GM12878 (cell line): ENCODE measurements around the gene NOD1. TPM values are rescaled to one million over a fixed set of nuclear protein-coding genes. Genes with fewer than 3 reads are reported as not detected.

Source experiments
- ATAC-seq: fragments of 200-7000 bp; cut with Tn5 transposase; 3 replicates; pipeline ENCODE4 v1.9.1; 2020; ENCODE audit warnings: mild to moderate bottlenecking, moderate library complexity
- BruUV-seq: library from RNA; stranded (reverse); fragments of 400-500 nt; replicated peaks from 2 replicates; lab custom pipeline; 2021; lab: Mats Ljungman, UMichigan
- CTCF ChIA-PET: fragments of 300-600 bp; sonication (Branson Sonifier 250); formaldehyde crosslinking; extraction: SDS; loops from one replicate; lab custom pipeline; 2021; ENCODE audit warnings: inconsistent platforms; lab: Yijun Ruan, JAX
- POLR2A ChIA-PET: fragments of 350-600 bp; formaldehyde crosslinking; extraction: SDS; loops from one replicate; lab custom pipeline; 2021; ENCODE audit warnings: inconsistent platforms; lab: Charles Lee
- RAD21 ChIA-PET: fragments of 300-600 bp; sonication (Branson Sonifier 250); formaldehyde crosslinking; loops from one replicate; lab custom pipeline; 2023; ENCODE audit warnings: antibody characterized with exemption; ENCODE audit not compliant: unreplicated experiment; lab: Charles Lee
- SMC1A ChIA-PET: fragments of 300-600 bp; sonication (Branson Sonifier 250); formaldehyde crosslinking; loops from one replicate; lab custom pipeline; 2023; ENCODE audit not compliant: unreplicated experiment, uncharacterized antibody; lab: Charles Lee
- DNase-seq: peaks from one replicate; pipeline ENCODE4 v3.0.0-alpha.2; 2011; ENCODE audit warnings: low read depth, low spot score
- FAIRE-seq: peaks from 3 replicates; lab custom pipeline; 2011; peaks lifted over from hg19 to GRCh38; lab: Jason Lieb, UNC
- H2AFZ ChIP-seq: 2 replicates; pipeline ENCODE4 v1.6.0; 2011; ENCODE audit warnings: low read depth, low read length, control low read depth; ENCODE audit not compliant: control insufficient read depth
- H3K27ac ChIP-seq: 2 replicates; pipeline ENCODE4 v1.5.1; 2011; ENCODE audit warnings: control low read depth; ENCODE audit not compliant: control insufficient read depth, insufficient read depth
- H3K27me3 ChIP-seq, 2 experiments: replicated peaks in 1 of 2; 2 replicates each; pipeline versions ENCODE4 v1.6.0 to v1.6.1; 2011; ENCODE audit warnings: low read length in 1 of 2; ENCODE audit not compliant: control insufficient read depth in 2 of 2, insufficient read depth in 2 of 2
- H3K36me3 ChIP-seq, 2 experiments: 2 replicates each; pipeline ENCODE4 v1.5.1; 2011; ENCODE audit warnings: low read length in 1 of 2; ENCODE audit not compliant: control insufficient read depth in 2 of 2, insufficient read depth in 2 of 2
- H3K4me1 ChIP-seq: 2 replicates; pipeline ENCODE4 v1.6.1; 2011; ENCODE audit warnings: mild to moderate bottlenecking, low read length, moderate library complexity, mixed read lengths; ENCODE audit not compliant: control insufficient read depth, insufficient read depth
- H3K4me2 ChIP-seq: 2 replicates; pipeline ENCODE4 v1.6.0; 2011; ENCODE audit warnings: control low read depth; ENCODE audit not compliant: control insufficient read depth, insufficient read depth
- H3K4me3 ChIP-seq: fragments of 200-600 bp; sonication (generic); 2 replicates; pipeline ENCODE4 v1.5.1; 2016
- H3K79me2 ChIP-seq: 2 replicates; pipeline ENCODE4 v1.6.0; 2011; ENCODE audit warnings: low read length; ENCODE audit not compliant: control insufficient read depth, insufficient read depth
- H3K9ac ChIP-seq: 2 replicates; pipeline ENCODE4 v1.8.0; 2011; ENCODE audit warnings: low read length, control low read depth, mixed read lengths; ENCODE audit not compliant: control insufficient read depth, insufficient read depth
- H3K9me3 ChIP-seq: replicated peaks from 3 replicates; pipeline ENCODE4 v1.5.1; 2011; ENCODE audit warnings: mild to moderate bottlenecking, low read length; ENCODE audit not compliant: control insufficient read depth, insufficient read depth
- H4K20me1 ChIP-seq: 2 replicates; pipeline ENCODE4 v1.6.0; 2011; ENCODE audit not compliant: control insufficient read depth, insufficient read depth
- CREM ChIP-seq: IDR thresholded peaks from 2 replicates; pipeline ENCODE4 v1.6.1; 2014; ENCODE audit warnings: antibody characterized with exemption, low read depth
- HCFC1 ChIP-seq: fragments of 150-350 bp; IDR thresholded peaks from 2 replicates; pipeline ENCODE4 v1.6.1; 2014; ENCODE audit warnings: low read length
- IRF3 ChIP-seq: fragments of 450-650 bp; IDR thresholded peaks from 2 replicates; pipeline ENCODE4 v1.6.1; 2014; ENCODE audit warnings: mild to moderate bottlenecking
- NR2F1 ChIP-seq: fragments of 450-650 bp; conservative IDR thresholded peaks from 2 replicates; pipeline ENCODE4 v1.6.1; 2017; ENCODE audit warnings: mild to moderate bottlenecking
- PAX8 ChIP-seq: fragments of 450-650 bp; IDR thresholded peaks from 2 replicates; pipeline ENCODE4 v1.6.1; 2017; ENCODE audit warnings: mild to moderate bottlenecking, moderate library complexity
- POLR2AphosphoS5 ChIP-seq: IDR thresholded peaks from 2 replicates; pipeline ENCODE4 v1.6.1; 2011; ENCODE audit warnings: mild to moderate bottlenecking, low read length, inconsistent platforms
- RBBP5 ChIP-seq: fragments of 200-600 bp; sonication (generic); conservative IDR thresholded peaks from 2 replicates; pipeline ENCODE4 v1.6.1; 2016
- RELB ChIP-seq: fragments of 450-650 bp; IDR thresholded peaks from 2 replicates; pipeline ENCODE4 v1.6.1; 2017; ENCODE audit warnings: low read depth, mild to moderate bottlenecking, moderate library complexity
- REST ChIP-seq: IDR thresholded peaks from 2 replicates; pipeline ENCODE4 v1.6.1; 2012; ENCODE audit warnings: mild to moderate bottlenecking, low read depth, low read length
- SMC3 ChIP-seq: IDR thresholded peaks from 2 replicates; pipeline ENCODE4 v1.6.1; 2011; ENCODE audit warnings: low read length, improper control_type of control experiment, borderline replicate concordance
- SREBF1 ChIP-seq: IDR thresholded peaks from 2 replicates; pipeline ENCODE4 v1.6.1; 2012; ENCODE audit warnings: mild to moderate bottlenecking, low read length
- STAT3 ChIP-seq: IDR thresholded peaks from 2 replicates; pipeline ENCODE4 v1.6.1; 2011; ENCODE audit warnings: low read depth, low read length, improper control_type of control experiment
- TCF3 ChIP-seq: IDR thresholded peaks from 2 replicates; pipeline ENCODE4 v1.6.1; 2012; ENCODE audit warnings: low read depth, mild to moderate bottlenecking, low read length, borderline replicate concordance; ENCODE audit not compliant: insufficient read depth
- YBX1 ChIP-seq: fragments of 450-650 bp; IDR thresholded peaks from 2 replicates; pipeline ENCODE4 v1.6.1; 2016; ENCODE audit warnings: antibody characterized with exemption
- ZBTB40 ChIP-seq: fragments of 450-650 bp; IDR thresholded peaks from 2 replicates; pipeline ENCODE4 v1.6.1; 2016; ENCODE audit warnings: mild to moderate bottlenecking, moderate library complexity, borderline replicate concordance
- WGBS: methylation state at CpG from one replicate; pipeline ENCODE4 v1.1.6; 2016; ENCODE audit warnings: low lambda C conversion rate; ENCODE audit not compliant: insufficient replicate concordance, insufficient coverage; ENCODE audit errors: missing lambda C conversion rate; 5-methylcytosine and 5-hydroxymethylcytosine counted together
- in situ Hi-C: fragments of 300-500 bp; cut with MboI; formaldehyde crosslinking; loops from 9 replicates; pipeline ENCODE4 v1.14.3; 2018; ENCODE audit warnings: mixed read lengths
- intact Hi-C: fragments of 100-400 bp; cut with micrococcal nuclease; formaldehyde crosslinking; loops from one replicate; pipeline ENCODE4 v1.14.2; 2022; ENCODE audit not compliant: unreplicated experiment
- polyA plus RNA-seq, 11 experiments: library from polyadenylated mRNA; depleted of rRNA in 4 of 11; unstranded in 6 of 11; stranded (reverse) in 5 of 11; fragments of >200 nt; fragmentation: Nextera tagmentation in 4 of 11; fragmentation: Illumina TruSeq in 1 of 11; extraction: Ambion mirVana in 4 of 11; extraction: Trizol in 1 of 11; gene quantifications; 1 replicate in 1 of 11; 2 replicates in 10 of 11; pipeline versions ENCODE4 v1.2.1 to v1.2.3, GENCODE V29; 2011 to 2016; ENCODE audit warnings: inconsistent platforms in 2 of 11, missing spikeins in 2 of 11, low read depth in 1 of 11
- total RNA-seq, 4 experiments: library from RNA; depleted of rRNA in 3 of 4; stranded (reverse); fragments of >200 nt in 3 of 4; fragmentation: Illumina TruSeq in 1 of 4; extraction: Trizol in 1 of 4; gene quantifications; 2 replicates each; pipeline versions ENCODE4 v1.2.1 to v1.2.3, GENCODE V29; 2013 to 2021

The NOD1 gene
- total and polyA plus RNA-seq, 10 of the 15 experiments (the other 5 are each of a cell fraction or from before 2014, with no cell fraction given): 1.8 to 14.6 (median 8.9) TPM

- POLR2A ChIA-PET: interaction anchor here (0.5 kb wide), 1 partner anchor 403 kb away, joined by 3 read pairs; no protein-coding TSS in a partner anchor
- TF ChIP-seq NR2F1 (no peak), YBX1 (no peak), RELB (no peak), STAT3 (no peak), SREBF1 (no peak), TCF3 (no peak), POLR2AphosphoS5 (no peak), PAX8 (no peak), ZBTB40 (no peak), SMC3 (no peak), REST (no peak), IRF3 (no peak), HCFC1 (no peak), RBBP5 (no peak), CREM (no peak)
Observed at GRCh38 chr7:30411173-30411572, 67.4 kb downstream of the NOD1 start.

More at GRCh38 chr7:30411173-30411572, 67.4 kb downstream of the NOD1 start:
- no peak overlapping the region for H3K9ac ChIP-seq
- BruUV-seq: no TSS peak
- in situ Hi-C loops (loop anchor here (5.0 kb wide), 2 partner anchors 134 to 249 kb away; no protein-coding TSS in a partner anchor), intact Hi-C loops (loop anchor here (5.0 kb wide), 1 partner anchor 151 kb away; no protein-coding TSS in a partner anchor)
- H3K36me3 ChIP-seq: no peaks in the 10 kb centered on the region
- DNase-seq: no peak
- no peak overlapping the region for H3K4me3 ChIP-seq
- WGBS: 47% methylated on average over 2 of the region's 2 CpGs
- no peak overlapping the region for H3K4me2 ChIP-seq
- H4K20me1 ChIP-seq: no peaks in the 10 kb centered on the region
- ChIA-PET SMC1A (interaction anchor here (0.8 to 4.0 kb wide), 6 partner anchors 12 to 248 kb away, joined by 3 to 46 read pairs (median 6); no protein-coding TSS in a partner anchor), CTCF (interaction anchor here (1.0 to 5.5 kb wide), 4 partner anchors 15 to 247 kb away, joined by 3 to 42 read pairs (median 10); no protein-coding TSS in a partner anchor), RAD21 (interaction anchor here (1.4 to 3.1 kb wide), 3 partner anchors 88 to 136 kb away, joined by 3 to 20 read pairs (median 7); no protein-coding TSS in a partner anchor)
- no peaks in the 10 kb centered on the region for H3K27me3 ChIP-seq
- no peaks in the 10 kb centered on the region for H3K79me2 ChIP-seq
- H3K4me1 ChIP-seq: peaks cover 8% of the 10 kb centered on the region
- no peak for FAIRE-seq
- H3K9me3 ChIP-seq: peaks cover 3% of the 10 kb centered on the region; the same call in 1 of the 3 replicates
- ATAC-seq: no peak
- H3K27ac ChIP-seq: no peak overlapping the region
- H2AFZ ChIP-seq: no peak overlapping the region
